HepG2 (cell line): ENCODE measurements around the gene NCLN.

Experiments
- BCL3 ChIP-seq: sonication (generic); formaldehyde crosslinking; IDR thresholded peaks from 2 replicates; pipeline ENCODE4 v1.5.1; 2020; ENCODE audit warnings: mild to moderate bottlenecking, missing genetic modification reagents, moderate library complexity
- CREM ChIP-seq, 2 experiments: sonication (generic) in 1 of 2; formaldehyde crosslinking in 1 of 2; IDR thresholded peaks; 2 replicates each; pipeline versions ENCODE4 v1.4.0 to v1.6.1; 2016 to 2020; ENCODE audit warnings: antibody characterized with exemption in 1 of 2, mild to moderate bottlenecking in 1 of 2, missing genetic modification reagents in 1 of 2
- EZH2 ChIP-seq: conservative IDR thresholded peaks from 2 replicates; pipeline ENCODE4 v1.6.1; 2012; ENCODE audit warnings: mild to moderate bottlenecking, low read depth, low read length, moderate library complexity
- NR1H2 ChIP-seq: sonication (generic); formaldehyde crosslinking; IDR thresholded peaks from 2 replicates; pipeline ENCODE4 v1.8.1; 2022; ENCODE audit warnings: low read depth, missing genetic modification reagents, borderline replicate concordance
- ZBTB3 ChIP-seq: sonication (generic); formaldehyde crosslinking; IDR thresholded peaks from 2 replicates; pipeline ENCODE4 v1.4.0; 2020; ENCODE audit warnings: low read depth, mild to moderate bottlenecking, moderate library complexity, missing genetic modification reagents, borderline replicate concordance

- no peak for TF ChIP-seq EZH2
- TF ChIP-seq BCL3 (CRISPR knock-in tag) = no peak
- TF ChIP-seq ZBTB3 (CRISPR knock-in tag) = no peak
- TF ChIP-seq NR1H2 (CRISPR knock-in tag) = no peak
- TF ChIP-seq CREM (IDR thresholded peaks at IDR 0.05) = no peak
- TF ChIP-seq CREM (CRISPR knock-in tag; IDR thresholded peaks at IDR 0.05) = no peak
Observed at GRCh38 chr19:3202346-3202745, 16.6 kb downstream of the NCLN start.
